PC-3 (cell line): ENCODE data around the gene DOCK4.

ENCODE experiments used
- CTCF ChIP-seq: fragments of 300-600 bp; sonication (generic); conservative IDR thresholded peaks from 2 replicates; pipeline ENCODE4 v1.5.1; 2017; ENCODE audit warnings: antibody characterized with exemption, low read depth, mild to moderate bottlenecking, low read length
- EZH2 ChIP-seq: fragments of 300-600 bp; sonication (generic); IDR thresholded peaks from one replicate; pipeline ENCODE4 v1.6.1; 2017; ENCODE audit warnings: antibody characterized with exemption, mild to moderate bottlenecking, low read length; ENCODE audit not compliant: unreplicated experiment

DNA sequence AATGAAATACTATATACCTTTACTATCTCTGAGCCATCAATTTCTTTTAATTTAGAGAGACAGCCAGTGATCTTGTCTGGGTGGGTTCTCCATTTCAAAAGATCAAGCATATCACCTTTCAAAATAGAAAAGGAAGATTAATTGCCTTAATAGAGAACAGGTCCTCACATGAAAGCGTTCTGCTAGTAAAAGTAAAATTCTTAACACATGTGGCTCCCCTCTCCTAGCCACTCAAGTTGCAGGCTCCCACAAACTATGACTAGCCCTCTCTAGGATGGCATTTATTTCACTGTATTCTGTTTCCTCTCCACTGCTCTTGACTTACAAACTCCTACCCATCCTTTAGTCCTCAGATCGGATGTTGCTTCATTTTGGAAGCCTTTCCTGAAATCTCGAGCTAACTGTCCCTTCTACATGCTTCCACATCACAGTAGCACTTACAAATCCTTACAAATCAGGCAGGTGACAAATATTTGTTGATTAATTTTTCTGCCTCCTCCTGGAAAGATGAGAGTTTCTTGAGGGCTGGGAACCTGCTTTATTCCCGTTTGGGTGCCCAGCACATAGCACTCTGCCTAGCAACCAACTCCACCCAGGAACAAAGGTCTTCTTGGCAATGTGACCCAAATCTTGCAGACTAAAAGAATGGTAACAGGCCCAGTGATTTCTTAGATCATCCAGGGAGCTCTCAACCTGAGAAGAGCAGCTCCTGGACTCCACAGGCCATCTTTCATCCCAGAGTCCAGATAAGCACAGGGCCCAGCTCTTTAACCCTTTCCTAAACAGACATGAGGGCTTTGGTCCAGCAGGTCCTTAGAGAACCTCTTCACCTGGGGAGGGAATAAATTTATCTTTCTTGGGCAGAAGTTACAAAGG, 333.5 kb downstream of the DOCK4 start:
- TF ChIP-seq CTCF (no peak), EZH2 (no peak)
